Liver (tissue), 9 donors: ENCODE measurements around the gene NBEAL2. TPM values are rescaled to one million over a fixed set of nuclear protein-coding genes. Genes with fewer than 3 reads are reported as not detected.

ENCODE experiments used
- DNase-seq: peaks from one replicate; pipeline ENCODE4 v3.0.0-alpha.2; 2017; ENCODE audit warnings: low spot score
- H3K27ac ChIP-seq, 2 donors: one replicate each; pipeline ENCODE4 v1.7.0; 2013; ENCODE audit warnings: inconsistent platforms in 2 of 2, low read length in 2 of 2, control low read depth in 1 of 2, low read depth in 1 of 2, mild to moderate bottlenecking in 1 of 2
- H3K27me3 ChIP-seq, 4 donors: one replicate each; pipeline versions ENCODE4 v1.6.1 to v1.7.0; 2013; ENCODE audit warnings: low read length in 3 of 4, inconsistent platforms in 1 of 4, mild to moderate bottlenecking in 1 of 4, moderate library complexity in 1 of 4; ENCODE audit not compliant: control insufficient read depth in 4 of 4, insufficient read depth in 4 of 4
- H3K36me3 ChIP-seq, 4 donors: one replicate each; pipeline versions ENCODE4 v1.6.1 to v1.7.0; 2013; ENCODE audit warnings: low read length in 3 of 4, mild to moderate bottlenecking in 3 of 4, low read depth in 1 of 4, moderate library complexity in 1 of 4; ENCODE audit not compliant: control insufficient read depth in 4 of 4, insufficient read depth in 3 of 4
- H3K4me1 ChIP-seq, 4 donors: one replicate each; pipeline versions ENCODE4 v1.6.1 to v1.7.0; 2013; ENCODE audit warnings: low read length in 3 of 4, mild to moderate bottlenecking in 3 of 4, moderate library complexity in 1 of 4; ENCODE audit not compliant: control insufficient read depth in 4 of 4, insufficient read depth in 4 of 4
- H3K4me3 ChIP-seq, 3 donors: one replicate each; pipeline versions ENCODE4 v1.6.1 to v1.7.0; 2013; ENCODE audit warnings: low read length in 3 of 3, control low read depth in 1 of 3, low read depth in 1 of 3, mild to moderate bottlenecking in 1 of 3
- H3K9ac ChIP-seq, 2 donors: one replicate each; pipeline ENCODE4 v1.7.0; 2013; ENCODE audit warnings: low read length in 2 of 2, mild to moderate bottlenecking in 2 of 2, moderate library complexity in 2 of 2, control low read depth in 1 of 2, low read depth in 1 of 2
- H3K9me3 ChIP-seq, 4 donors: one replicate each; pipeline versions ENCODE4 v1.6.1 to v1.7.0; 2013; ENCODE audit warnings: low read length in 3 of 4; ENCODE audit not compliant: control insufficient read depth in 4 of 4
- EGR1 ChIP-seq, 2 donors: IDR thresholded peaks; 2 replicates each; pipeline ENCODE4 v1.6.1; 2016 to 2018; ENCODE audit warnings: antibody characterized with exemption in 2 of 2, low read depth in 2 of 2
- FOXA1 ChIP-seq: IDR thresholded peaks from 2 replicates; pipeline ENCODE4 v1.6.1; 2016; ENCODE audit warnings: antibody characterized with exemption
- FOXA2 ChIP-seq: IDR thresholded peaks from 2 replicates; pipeline ENCODE4 v1.6.1; 2016; ENCODE audit warnings: antibody characterized with exemption
- GABPA ChIP-seq, 2 donors: IDR thresholded peaks in 1 of 2; conservative IDR thresholded peaks in 1 of 2; 2 replicates each; pipeline ENCODE4 v1.6.1; 2016; ENCODE audit warnings: antibody characterized with exemption in 2 of 2, mild to moderate bottlenecking in 1 of 2, moderate library complexity in 1 of 2
- HNF4A ChIP-seq, 2 donors: conservative IDR thresholded peaks; 2 replicates each; pipeline ENCODE4 v1.6.1; 2016; ENCODE audit warnings: antibody characterized with exemption in 2 of 2, mild to moderate bottlenecking in 2 of 2
- HNF4G ChIP-seq: IDR thresholded peaks from 2 replicates; pipeline ENCODE4 v1.6.1; 2016; ENCODE audit warnings: antibody characterized with exemption
- JUND ChIP-seq, 2 donors: IDR thresholded peaks; 2 replicates each; pipeline ENCODE4 v1.6.1; 2016; ENCODE audit warnings: antibody characterized with exemption in 2 of 2
- MAX ChIP-seq: IDR thresholded peaks from 2 replicates; pipeline ENCODE4 v1.6.1; 2016; ENCODE audit warnings: antibody characterized with exemption
- NR2F2 ChIP-seq: IDR thresholded peaks from 2 replicates; pipeline ENCODE4 v1.6.1; 2016; ENCODE audit warnings: antibody characterized with exemption
- RAD21 ChIP-seq, 2 donors: IDR thresholded peaks; 2 replicates each; pipeline ENCODE4 v1.6.1; 2016; ENCODE audit warnings: antibody characterized with exemption in 2 of 2, mild to moderate bottlenecking in 2 of 2
- REST ChIP-seq: IDR thresholded peaks from 2 replicates; pipeline ENCODE4 v1.6.1; 2016; ENCODE audit warnings: antibody characterized with exemption, mild to moderate bottlenecking
- RXRA ChIP-seq, 2 donors: IDR thresholded peaks; 2 replicates each; pipeline ENCODE4 v1.6.1; 2017 to 2018; ENCODE audit warnings: antibody characterized with exemption in 2 of 2, mild to moderate bottlenecking in 1 of 2
- SP1 ChIP-seq: IDR thresholded peaks from 2 replicates; pipeline ENCODE4 v1.6.1; 2018; ENCODE audit warnings: antibody characterized with exemption, mild to moderate bottlenecking
- TAF1 ChIP-seq: conservative IDR thresholded peaks from 2 replicates; pipeline ENCODE4 v1.6.1; 2016; ENCODE audit warnings: antibody characterized with exemption, mild to moderate bottlenecking
- YY1 ChIP-seq: IDR thresholded peaks from 2 replicates; pipeline ENCODE4 v1.6.1; 2016; ENCODE audit warnings: antibody characterized with exemption, mild to moderate bottlenecking
- WGBS: extraction: QIAGEN DNeasy Blood & Tissue Kit; methylation state at CpG from one replicate; pipeline ENCODE4 v1.1.7; 2013; 5-methylcytosine and 5-hydroxymethylcytosine counted together
- polyA plus RNA-seq, 2 donors: library from polyadenylated mRNA; stranded (reverse) in 1 of 2; unstranded in 1 of 2; fragments of 200-250 nt in 1 of 2; fragments of >200 nt in 1 of 2; fragmentation: Nextera tagmentation in 1 of 2; extraction: Ambion mirVana in 1 of 2; gene quantifications; one replicate each; pipeline versions ENCODE4 v1.2.1 to v1.2.3, GENCODE V29; 2013 to 2015
- total RNA-seq, 2 donors: library from RNA; depleted of rRNA; stranded (reverse); fragments of >200 nt; gene quantifications; one replicate each; pipeline ENCODE4 v1.2.3, GENCODE V29; 2014
- TF ChIP-seq, protein P1 (sequence below): IDR thresholded peaks from 2 replicates; pipeline ENCODE4 v1.6.1; 2016; ENCODE audit warnings: antibody characterized with exemption
- TF ChIP-seq, protein P2 (sequence below): fragments of 150-350 bp; IDR thresholded peaks from 2 replicates; pipeline ENCODE4 v1.5.1; 2017; ENCODE audit warnings: improper control_type of control experiment, low read depth, low read length; ENCODE audit not compliant: missing input control
- TF ChIP-seq, protein P3 (sequence below): IDR thresholded peaks from 2 replicates; pipeline ENCODE4 v1.6.1; 2016; ENCODE audit warnings: antibody characterized with exemption
- donor health status: healthy.
- donor health status: healthy.
- donor health status: healthy.
- donor health status: healthy.
- donor health status: healthy.

Gene NBEAL2
- total and polyA plus RNA-seq, 4 donors: 2.0 to 20.7 (median 7.6) TPM

DNA sequence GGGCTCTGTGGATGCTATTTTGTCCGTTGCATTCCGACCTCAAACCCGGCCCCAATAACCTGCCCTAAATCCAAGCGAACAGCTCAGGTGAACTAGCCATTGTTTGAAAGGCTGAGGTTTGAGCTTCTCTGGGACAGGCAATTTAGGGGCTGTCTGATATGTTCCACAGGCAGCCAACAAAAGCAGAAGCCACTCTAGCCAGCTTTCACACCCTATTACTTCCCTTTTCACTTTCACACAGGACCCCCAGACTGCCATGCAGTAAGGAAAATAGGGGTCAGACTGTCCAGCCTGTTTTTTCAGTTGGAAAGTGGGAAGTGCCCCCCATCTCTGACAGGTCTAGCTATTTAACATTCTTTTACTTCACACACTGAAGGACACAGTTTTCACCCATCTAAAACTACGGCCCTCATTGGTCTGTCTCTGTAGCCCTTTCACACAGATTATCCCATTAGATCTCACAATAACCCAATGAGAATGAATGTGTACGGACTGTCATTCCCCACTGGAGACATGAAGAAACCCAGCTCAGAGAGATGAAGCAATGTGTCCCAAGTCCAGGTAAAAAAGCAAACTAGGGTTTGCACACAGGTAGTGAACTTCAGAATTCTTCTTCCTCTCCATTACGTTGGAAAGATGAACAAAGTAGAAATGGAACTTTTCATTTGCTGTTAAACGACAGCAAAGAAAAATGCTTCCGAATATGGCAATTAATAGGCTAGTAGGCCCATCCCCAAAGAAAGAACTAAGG, 4.9 kb upstream of the NBEAL2 start:
- H3K27me3 ChIP-seq: no peaks in the 10 kb centered on the region
- peak; percentile 54 to 57 for TF ChIP-seq RAD21 (IDR thresholded peaks at IDR 0.05)
- TF ChIP-seq YY1: peak; percentile 82
- TF ChIP-seq FOXA1: peak; percentile 32
- TF ChIP-seq FOXA2: peak; percentile 43
- TF ChIP-seq NR2F2: peak; percentile 12
- TF ChIP-seq EGR1 (IDR thresholded peaks at IDR 0.05; ENCODE audit: low read depth in 2 of 2): peak; percentile 28 to 29
- peak; percentile 93 to 96 for TF ChIP-seq RXRA (IDR thresholded peaks at IDR 0.05)
- TF ChIP-seq TAF1: peak; percentile 79
- peak; percentile 55 to 56 for TF ChIP-seq JUND (IDR thresholded peaks at IDR 0.05)
- peak in 1 of 2 donors; percentile 58 for TF ChIP-seq GABPA (IDR thresholded peaks at IDR 0.05 in 1 of 2, conservative IDR thresholded peaks at IDR 0.05 in 1 of 2)
- TF ChIP-seq, protein P1, sequence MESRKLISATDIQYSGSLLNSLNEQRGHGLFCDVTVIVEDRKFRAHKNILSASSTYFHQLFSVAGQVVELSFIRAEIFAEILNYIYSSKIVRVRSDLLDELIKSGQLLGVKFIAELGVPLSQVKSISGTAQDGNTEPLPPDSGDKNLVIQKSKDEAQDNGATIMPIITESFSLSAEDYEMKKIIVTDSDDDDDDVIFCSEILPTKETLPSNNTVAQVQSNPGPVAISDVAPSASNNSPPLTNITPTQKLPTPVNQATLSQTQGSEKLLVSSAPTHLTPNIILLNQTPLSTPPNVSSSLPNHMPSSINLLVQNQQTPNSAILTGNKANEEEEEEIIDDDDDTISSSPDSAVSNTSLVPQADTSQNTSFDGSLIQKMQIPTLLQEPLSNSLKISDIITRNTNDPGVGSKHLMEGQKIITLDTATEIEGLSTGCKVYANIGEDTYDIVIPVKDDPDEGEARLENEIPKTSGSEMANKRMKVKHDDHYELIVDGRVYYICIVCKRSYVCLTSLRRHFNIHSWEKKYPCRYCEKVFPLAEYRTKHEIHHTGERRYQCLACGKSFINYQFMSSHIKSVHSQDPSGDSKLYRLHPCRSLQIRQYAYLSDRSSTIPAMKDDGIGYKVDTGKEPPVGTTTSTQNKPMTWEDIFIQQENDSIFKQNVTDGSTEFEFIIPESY: peak; percentile 78
- peak; percentile 89 for TF ChIP-seq HNF4G
- TF ChIP-seq, protein P2, sequence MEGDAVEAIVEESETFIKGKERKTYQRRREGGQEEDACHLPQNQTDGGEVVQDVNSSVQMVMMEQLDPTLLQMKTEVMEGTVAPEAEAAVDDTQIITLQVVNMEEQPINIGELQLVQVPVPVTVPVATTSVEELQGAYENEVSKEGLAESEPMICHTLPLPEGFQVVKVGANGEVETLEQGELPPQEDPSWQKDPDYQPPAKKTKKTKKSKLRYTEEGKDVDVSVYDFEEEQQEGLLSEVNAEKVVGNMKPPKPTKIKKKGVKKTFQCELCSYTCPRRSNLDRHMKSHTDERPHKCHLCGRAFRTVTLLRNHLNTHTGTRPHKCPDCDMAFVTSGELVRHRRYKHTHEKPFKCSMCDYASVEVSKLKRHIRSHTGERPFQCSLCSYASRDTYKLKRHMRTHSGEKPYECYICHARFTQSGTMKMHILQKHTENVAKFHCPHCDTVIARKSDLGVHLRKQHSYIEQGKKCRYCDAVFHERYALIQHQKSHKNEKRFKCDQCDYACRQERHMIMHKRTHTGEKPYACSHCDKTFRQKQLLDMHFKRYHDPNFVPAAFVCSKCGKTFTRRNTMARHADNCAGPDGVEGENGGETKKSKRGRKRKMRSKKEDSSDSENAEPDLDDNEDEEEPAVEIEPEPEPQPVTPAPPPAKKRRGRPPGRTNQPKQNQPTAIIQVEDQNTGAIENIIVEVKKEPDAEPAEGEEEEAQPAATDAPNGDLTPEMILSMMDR: no peak
- TF ChIP-seq SP1: peak; percentile 96
- TF ChIP-seq MAX: peak; percentile 71
- TF ChIP-seq, protein P3, sequence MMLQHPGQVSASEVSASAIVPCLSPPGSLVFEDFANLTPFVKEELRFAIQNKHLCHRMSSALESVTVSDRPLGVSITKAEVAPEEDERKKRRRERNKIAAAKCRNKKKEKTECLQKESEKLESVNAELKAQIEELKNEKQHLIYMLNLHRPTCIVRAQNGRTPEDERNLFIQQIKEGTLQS: peak; percentile 31
- TF ChIP-seq HNF4A (conservative IDR thresholded peaks at IDR 0.05): peak; percentile 96
- TF ChIP-seq REST: peak; percentile 59
- 50% methylated on average over 9 of the region's 9 CpGs for WGBS
- peaks cover 0 to 4% (median 1%) of the 10 kb centered on the region in 4 donors for H3K36me3 ChIP-seq
- peak overlapping the region in 2 of 3 donors; percentile 9 to 70 for H3K4me3 ChIP-seq
- no peak overlapping the region for H3K9ac ChIP-seq
- no peak for DNase-seq
- peak overlapping the region; percentile 71 to 75 for H3K27ac ChIP-seq
- no peaks in the 10 kb centered on the region for H3K9me3 ChIP-seq
- H3K4me1 ChIP-seq: peaks cover 21 to 58% (median 47%) of the 10 kb centered on the region in 4 donors
